GM12878 (cell line): ENCODE results near the gene UBE2J2. TPM values are rescaled to one million over a fixed set of nuclear protein-coding genes. Genes with fewer than 3 reads are reported as not detected.

Experiments used
- ATAC-seq: fragments of 200-7000 bp; cut with Tn5 transposase; 3 replicates; pipeline ENCODE4 v1.9.1; 2020; ENCODE audit warnings: mild to moderate bottlenecking, moderate library complexity
- BruUV-seq: library from RNA; stranded (reverse); fragments of 400-500 nt; replicated peaks from 2 replicates; lab custom pipeline; 2021; lab: Mats Ljungman, UMichigan
- CTCF ChIA-PET: fragments of 300-600 bp; sonication (Branson Sonifier 250); formaldehyde crosslinking; extraction: SDS; loops from one replicate; lab custom pipeline; 2021; ENCODE audit warnings: inconsistent platforms; lab: Yijun Ruan, JAX
- POLR2A ChIA-PET: fragments of 350-600 bp; formaldehyde crosslinking; extraction: SDS; loops from one replicate; lab custom pipeline; 2021; ENCODE audit warnings: inconsistent platforms; lab: Charles Lee
- RAD21 ChIA-PET: fragments of 300-600 bp; sonication (Branson Sonifier 250); formaldehyde crosslinking; loops from one replicate; lab custom pipeline; 2023; ENCODE audit warnings: antibody characterized with exemption; ENCODE audit not compliant: unreplicated experiment; lab: Charles Lee
- SMC1A ChIA-PET: fragments of 300-600 bp; sonication (Branson Sonifier 250); formaldehyde crosslinking; loops from one replicate; lab custom pipeline; 2023; ENCODE audit not compliant: unreplicated experiment, uncharacterized antibody; lab: Charles Lee
- DNase-seq: peaks from one replicate; pipeline ENCODE4 v3.0.0-alpha.2; 2011; ENCODE audit warnings: low read depth, low spot score
- FAIRE-seq: peaks from 3 replicates; lab custom pipeline; 2011; peaks lifted over from hg19 to GRCh38; lab: Jason Lieb, UNC
- H2AFZ ChIP-seq: 2 replicates; pipeline ENCODE4 v1.6.0; 2011; ENCODE audit warnings: low read depth, low read length, control low read depth; ENCODE audit not compliant: control insufficient read depth
- H3K27ac ChIP-seq: 2 replicates; pipeline ENCODE4 v1.5.1; 2011; ENCODE audit warnings: control low read depth; ENCODE audit not compliant: control insufficient read depth, insufficient read depth
- H3K27me3 ChIP-seq, 2 experiments: replicated peaks in 1 of 2; 2 replicates each; pipeline versions ENCODE4 v1.6.0 to v1.6.1; 2011; ENCODE audit warnings: low read length in 1 of 2; ENCODE audit not compliant: control insufficient read depth in 2 of 2, insufficient read depth in 2 of 2
- H3K36me3 ChIP-seq, 2 experiments: 2 replicates each; pipeline ENCODE4 v1.5.1; 2011; ENCODE audit warnings: low read length in 1 of 2; ENCODE audit not compliant: control insufficient read depth in 2 of 2, insufficient read depth in 2 of 2
- H3K4me1 ChIP-seq: 2 replicates; pipeline ENCODE4 v1.6.1; 2011; ENCODE audit warnings: mild to moderate bottlenecking, low read length, moderate library complexity, mixed read lengths; ENCODE audit not compliant: control insufficient read depth, insufficient read depth
- H3K4me2 ChIP-seq: 2 replicates; pipeline ENCODE4 v1.6.0; 2011; ENCODE audit warnings: control low read depth; ENCODE audit not compliant: control insufficient read depth, insufficient read depth
- H3K4me3 ChIP-seq: fragments of 200-600 bp; sonication (generic); 2 replicates; pipeline ENCODE4 v1.5.1; 2016
- H3K79me2 ChIP-seq: 2 replicates; pipeline ENCODE4 v1.6.0; 2011; ENCODE audit warnings: low read length; ENCODE audit not compliant: control insufficient read depth, insufficient read depth
- H3K9ac ChIP-seq: 2 replicates; pipeline ENCODE4 v1.8.0; 2011; ENCODE audit warnings: low read length, control low read depth, mixed read lengths; ENCODE audit not compliant: control insufficient read depth, insufficient read depth
- H3K9me3 ChIP-seq: replicated peaks from 3 replicates; pipeline ENCODE4 v1.5.1; 2011; ENCODE audit warnings: mild to moderate bottlenecking, low read length; ENCODE audit not compliant: control insufficient read depth, insufficient read depth
- H4K20me1 ChIP-seq: 2 replicates; pipeline ENCODE4 v1.6.0; 2011; ENCODE audit not compliant: control insufficient read depth, insufficient read depth
- CHD2 ChIP-seq: IDR thresholded peaks from 2 replicates; pipeline ENCODE4 v1.6.1; 2011; ENCODE audit warnings: low read depth, low read length, improper control_type of control experiment, borderline replicate concordance
- E2F4 ChIP-seq: IDR thresholded peaks from 2 replicates; pipeline ENCODE4 v1.6.1; 2012; ENCODE audit warnings: low read depth, low read length, improper control_type of control experiment
- FOS ChIP-seq: IDR thresholded peaks from 3 replicates; pipeline ENCODE4 v1.6.1; 2011; ENCODE audit warnings: borderline replicate concordance; ENCODE audit not compliant: insufficient read length; ENCODE audit errors: extremely low read depth
- HCFC1 ChIP-seq: fragments of 150-350 bp; IDR thresholded peaks from 2 replicates; pipeline ENCODE4 v1.6.1; 2014; ENCODE audit warnings: low read length
- NFIC ChIP-seq: IDR thresholded peaks from 2 replicates; pipeline ENCODE4 v1.6.1; 2012; ENCODE audit warnings: low read depth, mild to moderate bottlenecking, inconsistent platforms, low read length, moderate library complexity
- POLR2A ChIP-seq: IDR thresholded peaks from 2 replicates; pipeline ENCODE4 v1.6.1; 2011; ENCODE audit warnings: low read depth, mild to moderate bottlenecking, low read length
- POLR2AphosphoS5 ChIP-seq: IDR thresholded peaks from 2 replicates; pipeline ENCODE4 v1.6.1; 2011; ENCODE audit warnings: mild to moderate bottlenecking, low read length, inconsistent platforms
- RAD21 ChIP-seq: IDR thresholded peaks from 2 replicates; pipeline ENCODE4 v1.6.1; 2011; ENCODE audit warnings: mild to moderate bottlenecking, low read depth, low read length, moderate library complexity; ENCODE audit not compliant: insufficient read depth
- SUPT20H ChIP-seq: IDR thresholded peaks from 2 replicates; pipeline ENCODE4 v1.6.1; 2011; ENCODE audit warnings: low read depth, mild to moderate bottlenecking, low read length, moderate library complexity, borderline replicate concordance; ENCODE audit not compliant: control insufficient read depth
- WRNIP1 ChIP-seq: IDR thresholded peaks from 2 replicates; pipeline ENCODE4 v1.6.1; 2011; ENCODE audit warnings: low read depth, low read length, improper control_type of control experiment, borderline replicate concordance
- WGBS: methylation state at CpG from one replicate; pipeline ENCODE4 v1.1.6; 2016; ENCODE audit warnings: low lambda C conversion rate; ENCODE audit not compliant: insufficient replicate concordance, insufficient coverage; ENCODE audit errors: missing lambda C conversion rate; 5-methylcytosine and 5-hydroxymethylcytosine counted together
- in situ Hi-C: fragments of 300-500 bp; cut with MboI; formaldehyde crosslinking; loops from 9 replicates; pipeline ENCODE4 v1.14.3; 2018; ENCODE audit warnings: mixed read lengths
- intact Hi-C: fragments of 100-400 bp; cut with micrococcal nuclease; formaldehyde crosslinking; loops from one replicate; pipeline ENCODE4 v1.14.2; 2022; ENCODE audit not compliant: unreplicated experiment
- polyA plus RNA-seq, 11 experiments: library from polyadenylated mRNA; depleted of rRNA in 4 of 11; unstranded in 6 of 11; stranded (reverse) in 5 of 11; fragments of >200 nt; fragmentation: Nextera tagmentation in 4 of 11; fragmentation: Illumina TruSeq in 1 of 11; extraction: Ambion mirVana in 4 of 11; extraction: Trizol in 1 of 11; gene quantifications; 1 replicate in 1 of 11; 2 replicates in 10 of 11; pipeline versions ENCODE4 v1.2.1 to v1.2.3, GENCODE V29; 2011 to 2016; ENCODE audit warnings: inconsistent platforms in 2 of 11, missing spikeins in 2 of 11, low read depth in 1 of 11
- total RNA-seq, 4 experiments: library from RNA; depleted of rRNA in 3 of 4; stranded (reverse); fragments of >200 nt in 3 of 4; fragmentation: Illumina TruSeq in 1 of 4; extraction: Trizol in 1 of 4; gene quantifications; 2 replicates each; pipeline versions ENCODE4 v1.2.1 to v1.2.3, GENCODE V29; 2013 to 2021

Gene UBE2J2
- total and polyA plus RNA-seq, 10 of the 15 experiments (the other 5 are each of a cell fraction or from before 2014, with no cell fraction given), result 0.72 to 70.5 (median 49.2) TPM

DNA sequence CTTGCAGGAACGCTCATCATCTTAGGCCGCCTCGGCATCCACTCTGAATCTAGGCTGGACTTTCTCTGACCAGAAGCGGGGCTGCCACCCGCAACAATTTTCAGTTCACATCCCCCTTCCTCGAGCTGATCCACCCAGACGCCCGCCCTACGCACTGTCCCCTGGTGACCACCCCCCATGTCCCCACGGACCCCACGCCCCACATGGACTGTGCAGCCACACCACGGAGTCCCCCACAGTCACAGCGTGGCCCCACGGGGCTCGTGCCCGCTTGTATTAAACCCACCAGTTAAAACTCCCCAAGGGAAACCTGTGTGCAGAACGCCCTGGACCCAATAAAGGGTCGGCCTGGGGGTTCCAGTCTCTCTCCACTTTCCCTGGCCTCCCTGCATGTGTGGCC is 14.1 kb downstream of the UBE2J2 start:
- no peaks in the 10 kb centered on the region for H3K27me3 ChIP-seq
- FAIRE-seq, result no peak
- no peak overlapping the region for H3K27ac ChIP-seq
- SMC1A ChIA-PET, result no interaction called here
- no TSS peak for BruUV-seq
- RAD21 ChIA-PET, result no interaction called here
- ATAC-seq, result no peak
- DNase-seq, result no peak
- TF ChIP-seq NFIC (no peak), E2F4 (no peak), CHD2 (no peak), FOS (no peak), RAD21 (no peak), HCFC1 (no peak), WRNIP1 (no peak)
- no peaks in the 10 kb centered on the region for H3K4me1 ChIP-seq
- no peak overlapping the region for H2AFZ ChIP-seq
- H3K9me3 ChIP-seq, result no peaks in the 10 kb centered on the region
- H3K79me2 ChIP-seq, result no peaks in the 10 kb centered on the region
- peaks cover 19 to 21% of the 10 kb centered on the region in 2 experiments for H3K36me3 ChIP-seq
- POLR2A ChIA-PET, result interaction anchor here (1.0 kb wide), 1 partner anchor 9 kb away, joined by 3 read pairs; no protein-coding TSS in a partner anchor
- in situ Hi-C loops, result no loop called here
- H3K4me2 ChIP-seq, result no peak overlapping the region
- WGBS, result 98% methylated on average over 8 of the region's 18 CpGs
- H3K4me3 ChIP-seq, result no peak overlapping the region
- CTCF ChIA-PET, result no interaction called here
- no peaks in the 10 kb centered on the region for H4K20me1 ChIP-seq
- intact Hi-C loops, result no loop called here
- H3K9ac ChIP-seq, result no peak overlapping the region

GRCh38 chr1:1259119-1259488 is 14.6 kb downstream of the UBE2J2 start:
- TF ChIP-seq POLR2AphosphoS5 (peak; percentile 40; the same call in 1 of the 2 replicates), POLR2A (peak; percentile 74), SUPT20H (no peak)
- intact Hi-C loops, result no loop called here
- Histone ChIP-seq H2AFZ (no peak overlapping the region), H3K4me1 (no peaks in the 10 kb centered on the region), H3K36me3 (peaks cover 19 to 22% of the 10 kb centered on the region in 2 experiments), H3K27ac (no peak overlapping the region), H3K79me2 (no peaks in the 10 kb centered on the region), H3K9me3 (no peaks in the 10 kb centered on the region), H3K9ac (no peak overlapping the region), H3K4me2 (no peak overlapping the region), H3K27me3 (no peaks in the 10 kb centered on the region), H4K20me1 (no peaks in the 10 kb centered on the region), H3K4me3 (no peak overlapping the region)
- ChIA-PET CTCF (no interaction called here), SMC1A (no interaction called here), RAD21 (no interaction called here), POLR2A (no interaction called here)
- in situ Hi-C loops, result no loop called here
- no peak for FAIRE-seq
- WGBS, result 98% methylated on average over 22 of the region's 22 CpGs
- no peak for DNase-seq
- BruUV-seq, result no TSS peak
- no peak for ATAC-seq
